A549 treated with CORT108297 at 1 μM for 4 hours (cell line): ENCODE results near the gene OR2H1. TPM values are rescaled to one million over a fixed set of nuclear protein-coding genes. Genes with fewer than 3 reads are reported as not detected.

Experiments
- total RNA-seq: library from RNA; stranded (reverse); fragments of 200-300 nt; extraction: Qiagen RNA extraction; gene quantifications from 5 replicates; pipeline ENCODE4 v1.2.3, GENCODE V29; 2022

The OR2H1 gene
- not detected in 5 replicates for total RNA-seq

GRCh38 chr6:29456971-29457370 lies at the start of gene OR2H1, which contains the start of gene OR11A1:
OR2H1 (plus strand) TSS chr6:29457155; CDS start chr6:29461770, 4,615 bp downstream.
OR11A1 (minus strand) TSS chr6:29457071; CDS start chr6:29427641, 29,430 bp downstream.

GRCh38 chr6:29414588-29414987 lies 42.4 kb upstream of the OR2H1 start, which contains the start of gene OR12D1:
OR12D1 (plus strand) TSS chr6:29414928.

GRCh38 chr6:29439006-29439405 lies 17.9 kb upstream of the OR2H1 start, which contains the start of gene OR10C1:
OR10C1 (plus strand) TSS chr6:29439306; CDS start chr6:29440016, 710 bp downstream.

GRCh38 chr6:29487660-29488059 lies 30.7 kb downstream of the OR2H1 start, which contains the start of gene MAS1L:
MAS1L (minus strand) TSS chr6:29487956; CDS start chr6:29487902, 54 bp downstream.

Other genes with a start within 250 kb of the OR2H1 start
- not detected in 5 replicates for gene OR14J1, start 155.5 kb upstream of the OR2H1 start, total RNA-seq
- gene OR5V1, start 88.3 kb upstream of the OR2H1 start, total RNA-seq, result not detected in 5 replicates
- gene OR12D3, start 81.9 kb upstream of the OR2H1 start, total RNA-seq, result not detected in 5 replicates
- not detected in 5 replicates for gene OR12D2, start 61.5 kb upstream of the OR2H1 start, total RNA-seq
- not detected in 5 replicates for gene OR12D1, start 42.2 kb upstream of the OR2H1 start, total RNA-seq
- not detected in 5 replicates for gene OR10C1, start 17.8 kb upstream of the OR2H1 start, total RNA-seq
- gene OR11A1, start 84 bp upstream of the OR2H1 start, total RNA-seq, result not detected in 5 replicates
- not detected in 5 replicates for gene MAS1L, start 30.8 kb downstream of the OR2H1 start, total RNA-seq
- gene UBD, start 102.6 kb downstream of the OR2H1 start, total RNA-seq, result 0.46 to 0.99 TPM (median 0.64 TPM) in 5 replicates
- not detected in 5 replicates for gene OR2H2, start 128.0 kb downstream of the OR2H1 start, total RNA-seq
- 3.9 to 7.9 TPM (median 6.2 TPM) in 5 replicates for gene GABBR1, start 176.0 kb downstream of the OR2H1 start, total RNA-seq
- gene MOG, start 199.9 kb downstream of the OR2H1 start, total RNA-seq, result not detected in 5 replicates
- not detected in 5 replicates for gene ZFP57, start 224.0 kb downstream of the OR2H1 start, total RNA-seq